HCT116 (cell line): ENCODE results near the gene GFPT2.

Experiments
- CTCF ChIP-seq, 3 experiments: fragments of 200-600 bp in 1 of 3; sonication (generic) in 1 of 3; IDR thresholded peaks in 2 of 3; conservative IDR thresholded peaks in 1 of 3; 2 replicates each; pipeline ENCODE4 v1.5.1; 2012 to 2017; ENCODE audit warnings: low read depth in 2 of 3, low read length in 2 of 3, antibody characterized with exemption in 1 of 3, borderline replicate concordance in 1 of 3, control low read depth in 1 of 3, mild to moderate bottlenecking in 1 of 3, mixed read lengths in 1 of 3, mixed run types in 1 of 3, moderate library complexity in 1 of 3; ENCODE audit not compliant: insufficient read depth in 1 of 3
- EZH2 ChIP-seq: fragments of 200-600 bp; sonication (generic); IDR thresholded peaks from 2 replicates; pipeline ENCODE4 v1.6.1; 2017; ENCODE audit warnings: antibody characterized with exemption, mixed run types
- POLR2A ChIP-seq: IDR thresholded peaks from 2 replicates; pipeline ENCODE4 v1.7.0; 2011; ENCODE audit warnings: borderline replicate concordance; ENCODE audit not compliant: insufficient read depth, insufficient read length; ENCODE audit errors: extremely low read depth
- POLR2AphosphoS5 ChIP-seq: IDR thresholded peaks from 2 replicates; pipeline ENCODE4 v1.6.1; 2011; ENCODE audit warnings: mild to moderate bottlenecking, low read depth, low read length, moderate library complexity
- REST ChIP-seq: IDR thresholded peaks from 2 replicates; pipeline ENCODE4 v1.6.1; 2012; ENCODE audit warnings: low read depth
- SP1 ChIP-seq: IDR thresholded peaks from 2 replicates; pipeline ENCODE4 v1.6.1; 2012; ENCODE audit warnings: low read depth
- TCF7L2 ChIP-seq: IDR thresholded peaks from 2 replicates; pipeline ENCODE4 v1.7.0; 2011; ENCODE audit warnings: borderline replicate concordance, inconsistent platforms; ENCODE audit not compliant: insufficient read depth, insufficient read length; ENCODE audit errors: extremely low read depth
- TF ChIP-seq, protein P1 (sequence below): IDR thresholded peaks from 2 replicates; pipeline ENCODE4 v1.6.1; 2012

GRCh38 chr5:180291943-180292831 is 60.9 kb downstream of the GFPT2 start, which contains the start of gene MAPK9:
- TF ChIP-seq EZH2 (no peak), POLR2A (peak; percentile 45), POLR2AphosphoS5 (peak; percentile 17; the same call in 1 of the 2 replicates), SP1 (peak; percentile 79), REST (no peak), CTCF (IDR thresholded peaks at IDR 0.05 in 2 of 3, conservative IDR thresholded peaks at IDR 0.05 in 1 of 3; ENCODE audit: borderline replicate concordance in 1 of 3, insufficient read depth in 1 of 3, low read depth in 2 of 3, low read length in 2 of 3) (no peak), TCF7L2 (no peak)
- TF ChIP-seq, protein P1, sequence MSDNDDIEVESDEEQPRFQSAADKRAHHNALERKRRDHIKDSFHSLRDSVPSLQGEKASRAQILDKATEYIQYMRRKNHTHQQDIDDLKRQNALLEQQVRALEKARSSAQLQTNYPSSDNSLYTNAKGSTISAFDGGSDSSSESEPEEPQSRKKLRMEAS: peak; percentile 12; the same call in 1 of the 2 replicates
